Neural crest cell (in vitro differentiated cells): ENCODE data around the gene KCNA3. TPM values are rescaled to one million over a fixed set of nuclear protein-coding genes. Genes with fewer than 3 reads are reported as not detected.

Experiments used
- DNase-seq: peaks from one replicate; pipeline ENCODE4 v3.0.0; 2021; ENCODE audit warnings: low read depth, mixed read lengths, low spot score
- H3K27ac Mint-ChIP-seq: one replicate; pipeline ENCODE4 v1.8.0; 2021; ENCODE audit warnings: mild to moderate bottlenecking, mixed read lengths; ENCODE audit not compliant: unreplicated experiment
- H3K27me3 Mint-ChIP-seq: 2 replicates; pipeline ENCODE4 v1.8.0; 2021; ENCODE audit warnings: low read depth, mild to moderate bottlenecking, mixed read lengths
- H3K36me3 Mint-ChIP-seq: 2 replicates; pipeline ENCODE4 v1.8.0; 2021; ENCODE audit warnings: low read depth, mild to moderate bottlenecking, mixed read lengths
- H3K4me1 Mint-ChIP-seq: 2 replicates; pipeline ENCODE4 v1.8.0; 2021; ENCODE audit warnings: mixed read lengths
- H3K4me3 Mint-ChIP-seq: one replicate; pipeline ENCODE4 v1.8.0; 2021; ENCODE audit warnings: mild to moderate bottlenecking, mixed read lengths
- H3K9me3 Mint-ChIP-seq: 2 replicates; pipeline ENCODE4 v1.8.0; 2021; ENCODE audit warnings: mixed read lengths
- CTCF ChIP-seq: fragments of 200-600 bp; sonication (generic); conservative IDR thresholded peaks from 2 replicates; pipeline ENCODE4 v1.5.0; 2021; ENCODE audit warnings: antibody characterized with exemption, mild to moderate bottlenecking
- total RNA-seq: library from RNA; stranded (reverse); gene quantifications from 2 replicates; pipeline ENCODE4 v1.2.1, GENCODE V29; 2021

KCNA3 gene
- total RNA-seq, 1 donor from 2014 or later = 2.8 TPM

GRCh38 chr1:110706621-110707020, 31.9 kb upstream of the KCNA3 start:
- H3K4me3 Mint-ChIP-seq = no peak overlapping the region
- H3K4me1 Mint-ChIP-seq = no peaks in the 10 kb centered on the region
- H3K9me3 Mint-ChIP-seq = peaks cover 3% of the 10 kb centered on the region
- H3K36me3 Mint-ChIP-seq = no peaks in the 10 kb centered on the region
- TF ChIP-seq CTCF = no peak
- no peak overlapping the region for H3K27ac Mint-ChIP-seq
- peaks cover 21% of the 10 kb centered on the region for H3K27me3 Mint-ChIP-seq
- DNase-seq = no peak

GRCh38 chr1:110702260-110702659, 27.5 kb upstream of the KCNA3 start:
- Mint-ChIP-seq H3K9me3 (peaks cover 3% of the 10 kb centered on the region), H3K36me3 (no peaks in the 10 kb centered on the region), H3K4me3 (no peak overlapping the region), H3K27ac (no peak overlapping the region), H3K4me1 (peaks cover 2% of the 10 kb centered on the region), H3K27me3 (peaks cover 21% of the 10 kb centered on the region)
- no peak for TF ChIP-seq CTCF
- no peak for DNase-seq

- no peak for DNase-seq
- TF ChIP-seq CTCF = no peak
- no peak overlapping the region for H3K4me3 Mint-ChIP-seq
- no peaks in the 10 kb centered on the region for H3K36me3 Mint-ChIP-seq
- H3K27ac Mint-ChIP-seq = no peak overlapping the region
- H3K4me1 Mint-ChIP-seq = peaks cover 11% of the 10 kb centered on the region
- peaks cover under 1% of the 10 kb centered on the region for H3K9me3 Mint-ChIP-seq
- peaks cover 13% of the 10 kb centered on the region for H3K27me3 Mint-ChIP-seq
These were observed 26.0 kb upstream of the KCNA3 start for GRCh38 chr1:110700767-110701166.

- Mint-ChIP-seq H3K4me1 (peaks cover 11% of the 10 kb centered on the region), H3K9me3 (no peaks in the 10 kb centered on the region), H3K4me3 (no peak overlapping the region), H3K27me3 (peaks cover 14% of the 10 kb centered on the region), H3K36me3 (no peaks in the 10 kb centered on the region), H3K27ac (no peak overlapping the region)
- no peak for TF ChIP-seq CTCF
- DNase-seq = no peak
These were observed 22.9 kb upstream of the KCNA3 start for GRCh38 chr1:110697606-110698005.

GRCh38 chr1:110696818-110697217, 22.1 kb upstream of the KCNA3 start:
- Mint-ChIP-seq H3K27ac (no peak overlapping the region), H3K9me3 (no peaks in the 10 kb centered on the region), H3K4me3 (no peak overlapping the region), H3K4me1 (peaks cover 11% of the 10 kb centered on the region), H3K36me3 (no peaks in the 10 kb centered on the region), H3K27me3 (peaks cover 19% of the 10 kb centered on the region)
- no peak for DNase-seq
- TF ChIP-seq CTCF = no peak
